GM19468 (cell line): ENCODE measurements around the gene CDV3.
A peak's percentile ranks its signal among the peaks of the same experiment; 100 is the strongest.

Source experiments
- ATAC-seq: cut with Tn5 transposase; IDR thresholded peaks from one replicate; pipeline ENCODE4 v1.9.1; 2021; ENCODE audit warnings: mild to moderate bottlenecking, moderate library complexity, moderate number of reproducible peaks; ENCODE audit not compliant: unreplicated experiment; ENCODE audit errors: extremely low read depth

Gene CDV3

GRCh38 chr3:133563816-133564215 lies 9.7 kb upstream of the CDV3 start:
- ATAC-seq = no peak

GRCh38 chr3:133568294-133569014 lies 5.0 kb upstream of the CDV3 start:
- no peak for ATAC-seq

- ATAC-seq = no peak
Observed at GRCh38 chr3:133570139-133570936, 3.1 kb upstream of the CDV3 start.

- no peak for ATAC-seq
Observed at GRCh38 chr3:133570937-133571320, 2.6 kb upstream of the CDV3 start.

GRCh38 chr3:133572158-133573053 lies 1.1 kb upstream of the CDV3 start:
- ATAC-seq = no peak

- ATAC-seq = peak; percentile 42
Observed at GRCh38 chr3:133573054-133573628, 345 bp upstream of the CDV3 start.

GRCh38 chr3:133574260-133574881 lies 885 bp downstream of the CDV3 start:
- peak; percentile 14 for ATAC-seq

GRCh38 chr3:133575086-133575485 lies 1.6 kb downstream of the CDV3 start:
- ATAC-seq = no peak

GRCh38 chr3:133576169-133576568 lies 2.7 kb downstream of the CDV3 start:
- ATAC-seq = no peak

GRCh38 chr3:133578548-133579191 lies 5.2 kb downstream of the CDV3 start:
- no peak for ATAC-seq

- no peak for ATAC-seq
Observed at GRCh38 chr3:133583396-133583795, 9.9 kb downstream of the CDV3 start.

GRCh38 chr3:133588035-133588434 lies 14.5 kb downstream of the CDV3 start:
- no peak for ATAC-seq

- ATAC-seq = no peak
Observed at GRCh38 chr3:133588784-133589465, 15.4 kb downstream of the CDV3 start.

GRCh38 chr3:133589503-133589902 lies 16.0 kb downstream of the CDV3 start:
- ATAC-seq = no peak

GRCh38 chr3:133591271-133591742 lies 17.8 kb downstream of the CDV3 start:
- no peak for ATAC-seq

GRCh38 chr3:133592843-133593242 lies 19.4 kb downstream of the CDV3 start:
- ATAC-seq = no peak

GRCh38 chr3:133593243-133593642 lies 19.8 kb downstream of the CDV3 start:
- ATAC-seq = no peak

- no peak for ATAC-seq
Observed at GRCh38 chr3:133595341-133595740, 21.9 kb downstream of the CDV3 start.

- ATAC-seq = no peak
Observed at GRCh38 chr3:133598405-133598804, 24.9 kb downstream of the CDV3 start.
